Keratinocyte (primary cell): Measurements from ENCODE around the gene MGME1.

Source experiments
- CTCF ChIP-seq, 3 experiments: IDR thresholded peaks in 1 of 3; conservative IDR thresholded peaks in 1 of 3; optimal IDR thresholded peaks in 1 of 3; 2 replicates in 2 of 3; 3 replicates in 1 of 3; pipeline versions ENCODE3 to v1.5.1; 2011; ENCODE audit warnings: low read length in 3 of 3, mild to moderate bottlenecking in 3 of 3, moderate library complexity in 2 of 3, control low read depth in 1 of 3, inconsistent platforms in 1 of 3; ENCODE audit not compliant: insufficient read depth in 2 of 3; ENCODE audit errors: extremely low read depth in 1 of 3
- EZH2 ChIP-seq: IDR thresholded peaks from one replicate; pipeline ENCODE4 v1.6.1; 2012; ENCODE audit warnings: inconsistent platforms, mild to moderate bottlenecking, low read length, moderate library complexity

DNA sequence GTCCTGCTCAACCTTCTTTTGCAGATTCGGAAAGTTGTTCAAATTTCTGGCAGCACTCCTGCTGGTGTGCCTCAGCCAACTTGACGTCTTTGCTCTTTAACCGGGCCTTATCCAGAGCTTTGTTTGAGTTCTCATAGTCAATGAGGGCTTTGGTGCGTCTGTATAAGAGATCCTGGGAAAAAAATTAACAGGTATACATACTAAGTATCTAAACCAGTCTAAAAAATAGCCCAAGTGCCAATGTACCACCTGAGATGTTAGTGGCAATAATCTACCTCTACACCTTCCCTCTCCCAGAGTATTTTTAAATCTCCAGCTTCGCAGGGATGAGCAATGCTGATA, 21.4 kb upstream of the MGME1 start:
- no peak for TF ChIP-seq CTCF (optimal IDR thresholded peaks at IDR 0.05 in 1 of 3, IDR thresholded peaks at IDR 0.05 in 1 of 3, conservative IDR thresholded peaks at IDR 0.05 in 1 of 3; ENCODE audit: extremely low read depth in 1 of 3, insufficient read depth in 2 of 3, low read length in 3 of 3)
- no peak for TF ChIP-seq EZH2
